Left renal pelvis (tissue), 4 donors: ENCODE data around the gene SPEG. TPM values are rescaled to one million over a fixed set of nuclear protein-coding genes. Genes with fewer than 3 reads are reported as not detected.
A peak's percentile ranks its signal among the peaks of the same experiment; 100 is the strongest.

Source experiments
- DNase-seq, 4 donors: peaks; one replicate each; pipeline ENCODE4 v3.0.0-alpha.2; 2013; ENCODE audit warnings: low read depth in 4 of 4, low spot score in 3 of 4
- polyA plus RNA-seq, 4 donors: library from polyadenylated mRNA; unstranded; fragments of 120-200 nt; gene quantifications; one replicate each; pipeline ENCODE4 v1.2.1, GENCODE V29; 2013; ENCODE audit not compliant: insufficient read length in 4 of 4

Gene SPEG
- polyA plus RNA-seq, 4 donors = 9.7 to 18.0 (median 12.5) TPM

DNA sequence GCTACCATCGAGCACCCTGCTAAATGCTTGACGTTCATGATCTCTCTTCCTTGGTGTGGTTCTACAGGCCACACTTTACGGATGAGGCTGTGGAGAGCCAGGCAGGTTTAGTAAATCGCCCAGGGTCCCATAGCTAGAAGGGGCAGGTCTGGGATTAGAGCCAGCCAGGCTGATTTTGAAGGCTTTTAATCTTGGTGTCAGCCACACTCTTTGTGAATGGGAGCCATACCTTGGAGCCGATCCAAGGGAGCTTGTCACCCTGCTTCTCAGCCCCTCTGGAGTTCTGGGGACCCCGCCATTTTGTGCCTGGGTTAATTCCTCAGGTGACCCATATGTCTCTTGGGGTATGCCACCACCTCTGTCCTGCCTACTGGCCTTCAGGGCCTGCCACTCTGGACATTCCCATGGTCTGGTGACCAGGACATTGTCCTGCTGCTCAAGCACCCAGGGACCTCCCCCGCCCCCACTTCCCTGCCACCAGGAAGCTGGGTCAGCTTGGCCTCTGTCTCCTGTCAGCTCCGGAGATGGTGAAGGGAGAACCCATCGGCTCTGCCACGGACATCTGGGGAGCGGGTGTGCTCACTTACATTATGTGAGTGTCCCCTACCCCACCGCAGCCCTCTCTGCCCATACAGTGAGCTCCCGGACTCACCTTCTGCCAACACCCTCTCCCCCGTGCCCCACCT, 56.8 kb downstream of the SPEG start:
- no peak for DNase-seq

DNA sequence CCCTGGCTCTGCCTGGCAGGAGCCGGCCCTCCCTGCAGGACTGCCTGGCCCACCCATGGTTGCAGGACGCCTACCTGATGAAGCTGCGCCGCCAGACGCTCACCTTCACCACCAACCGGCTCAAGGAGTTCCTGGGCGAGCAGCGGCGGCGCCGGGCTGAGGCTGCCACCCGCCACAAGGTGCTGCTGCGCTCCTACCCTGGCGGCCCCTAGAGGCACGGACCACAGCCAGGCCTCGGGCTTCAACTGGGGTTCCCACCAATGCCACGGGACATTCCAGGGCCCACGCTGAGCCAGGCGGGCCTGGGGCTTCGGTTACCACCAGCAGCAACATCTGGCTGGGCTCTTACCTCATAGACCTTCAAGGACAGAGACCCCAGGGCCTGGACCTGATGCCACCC, 57.9 kb downstream of the SPEG start:
- no peak for DNase-seq

DNA sequence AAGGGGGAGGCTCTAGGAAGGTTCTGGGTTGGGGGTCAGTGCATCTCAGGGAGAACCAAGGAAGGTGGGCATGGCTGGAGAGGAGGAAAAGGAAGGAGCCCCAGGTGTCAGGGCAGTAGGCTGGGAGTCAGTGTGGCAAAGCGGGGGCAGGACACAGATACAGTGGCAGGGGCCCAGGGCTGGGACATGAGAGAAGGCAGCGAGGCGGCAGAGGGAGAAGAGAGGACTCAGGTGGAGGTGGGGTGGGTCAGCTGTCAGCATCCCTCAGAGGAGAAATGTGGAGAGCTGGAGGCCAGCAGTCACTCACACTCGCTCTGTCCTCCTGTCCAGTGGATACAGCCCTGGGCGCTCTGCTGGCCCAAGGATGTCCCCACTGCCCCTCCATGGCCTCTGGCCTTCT, 58.4 kb downstream of the SPEG start:
- DNase-seq = no peak

DNA sequence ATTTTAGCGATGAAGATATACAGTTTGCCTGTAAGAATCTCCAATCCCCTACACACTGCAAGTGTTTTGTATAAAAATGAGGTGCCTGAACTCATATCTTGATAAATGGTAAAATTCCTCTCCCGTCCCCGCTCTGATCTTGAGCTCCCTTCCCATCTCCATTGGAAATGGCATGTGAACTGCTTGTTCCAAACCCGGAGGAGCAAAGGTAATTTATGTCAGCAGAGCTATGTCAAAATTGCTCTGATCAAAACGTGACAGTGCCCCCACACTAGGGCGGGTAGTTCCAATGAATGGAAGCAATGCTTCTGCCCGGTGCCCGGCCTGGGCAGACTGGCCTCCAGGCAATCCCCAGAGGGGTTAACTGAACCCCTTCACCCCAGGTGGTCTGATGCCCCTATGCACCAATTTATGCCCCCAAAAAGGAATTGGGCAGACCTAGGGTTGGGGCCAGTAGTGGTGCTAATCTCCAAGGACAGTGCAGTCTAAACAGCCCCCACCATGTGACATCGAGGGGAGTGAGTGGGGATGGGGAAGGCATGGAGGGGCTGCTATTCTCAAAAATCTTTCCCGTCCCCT, 60.4 kb downstream of the SPEG start:
- DNase-seq = no peak

DNA sequence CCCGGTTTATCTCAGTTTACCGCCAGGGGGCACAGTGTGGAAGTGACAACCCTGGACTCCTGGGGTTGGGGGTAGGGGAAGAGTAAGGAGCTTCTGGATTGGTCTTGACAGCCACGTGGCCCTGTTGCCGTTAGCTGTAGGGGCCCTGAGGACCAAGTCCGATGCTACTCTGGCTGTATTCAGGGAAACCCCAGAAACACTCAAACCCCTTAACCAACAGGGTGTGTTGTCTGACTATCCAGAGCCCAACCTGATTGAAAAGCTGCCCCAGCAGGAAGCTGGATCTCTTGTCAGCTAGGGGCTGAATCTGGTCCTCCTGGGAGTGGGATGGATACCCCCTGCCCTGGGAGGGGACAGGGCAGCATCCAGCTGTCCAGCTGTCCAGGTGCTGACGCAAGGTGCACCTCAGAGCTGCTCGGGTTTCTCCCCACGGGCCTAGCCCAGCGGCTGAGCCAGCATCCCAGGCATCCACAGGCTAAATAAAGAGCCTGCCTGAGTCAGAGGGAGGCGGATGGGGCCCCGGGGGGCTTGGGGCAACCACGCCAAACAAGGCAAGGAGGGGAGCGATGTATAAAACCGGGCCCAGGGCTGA, 61.0 kb downstream of the SPEG start:
- DNase-seq = no peak

DNA sequence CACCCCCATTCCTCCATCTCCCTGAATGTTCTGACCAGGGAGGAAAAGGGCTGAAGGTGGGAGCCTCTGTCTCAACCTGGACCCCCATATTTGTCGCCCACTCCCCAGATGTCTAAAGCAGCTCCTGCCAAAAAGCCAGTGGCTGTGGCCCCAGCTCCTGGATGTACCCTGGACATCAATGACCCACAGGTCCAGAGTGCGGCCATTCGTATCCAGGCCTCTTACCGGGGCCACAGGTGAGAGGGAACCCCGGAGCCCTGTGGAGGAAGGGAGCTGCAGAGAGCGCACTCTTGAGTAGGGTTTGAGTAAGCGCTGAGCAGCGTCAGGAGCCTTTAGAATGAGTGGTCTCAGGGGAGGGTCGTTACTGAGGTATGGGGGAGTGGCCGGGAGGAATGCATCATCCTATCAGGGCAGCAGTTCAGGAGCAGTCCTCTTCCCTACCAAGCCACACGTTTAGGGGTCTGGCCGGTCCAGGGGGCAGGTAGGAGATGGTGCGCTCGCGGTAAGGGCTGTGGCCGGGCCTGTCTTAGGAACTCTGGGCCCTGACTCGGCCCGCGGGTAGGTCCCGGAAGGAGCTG, 61.7 kb downstream of the SPEG start:
- no peak for DNase-seq

DNA sequence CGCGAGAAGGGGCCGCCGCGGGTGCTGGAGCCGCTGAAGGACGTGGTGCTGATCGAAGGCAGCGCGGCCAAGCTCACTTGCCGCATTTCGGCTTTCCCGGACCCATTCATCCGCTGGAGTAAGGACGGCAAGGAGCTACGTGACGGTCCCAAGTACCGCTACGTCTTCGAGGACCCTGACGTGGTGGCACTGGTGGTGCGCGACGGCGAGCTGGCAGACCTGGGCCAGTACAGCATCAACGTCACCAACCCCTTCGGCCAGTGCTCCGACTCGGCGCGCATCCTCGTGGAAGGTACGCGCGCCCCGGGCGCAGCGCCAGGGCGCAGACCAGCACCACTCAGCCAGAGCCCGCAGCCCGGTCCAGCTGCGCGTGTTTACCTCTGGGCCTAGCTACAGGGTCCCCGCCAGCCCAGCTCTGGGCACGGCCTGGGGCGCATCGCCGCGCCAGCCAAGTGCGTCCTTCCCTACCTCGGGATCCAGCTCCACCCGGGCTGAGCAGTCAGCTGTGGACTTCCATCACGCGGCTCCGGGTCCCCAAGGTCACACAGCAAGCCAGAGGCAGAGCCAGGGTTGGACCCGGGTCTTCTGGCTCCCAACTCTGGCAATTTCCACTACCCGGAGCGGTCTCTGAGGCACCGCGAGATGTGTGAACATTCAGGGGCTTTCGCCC, 62.3 kb downstream of the SPEG start:
- no peak for DNase-seq

DNA sequence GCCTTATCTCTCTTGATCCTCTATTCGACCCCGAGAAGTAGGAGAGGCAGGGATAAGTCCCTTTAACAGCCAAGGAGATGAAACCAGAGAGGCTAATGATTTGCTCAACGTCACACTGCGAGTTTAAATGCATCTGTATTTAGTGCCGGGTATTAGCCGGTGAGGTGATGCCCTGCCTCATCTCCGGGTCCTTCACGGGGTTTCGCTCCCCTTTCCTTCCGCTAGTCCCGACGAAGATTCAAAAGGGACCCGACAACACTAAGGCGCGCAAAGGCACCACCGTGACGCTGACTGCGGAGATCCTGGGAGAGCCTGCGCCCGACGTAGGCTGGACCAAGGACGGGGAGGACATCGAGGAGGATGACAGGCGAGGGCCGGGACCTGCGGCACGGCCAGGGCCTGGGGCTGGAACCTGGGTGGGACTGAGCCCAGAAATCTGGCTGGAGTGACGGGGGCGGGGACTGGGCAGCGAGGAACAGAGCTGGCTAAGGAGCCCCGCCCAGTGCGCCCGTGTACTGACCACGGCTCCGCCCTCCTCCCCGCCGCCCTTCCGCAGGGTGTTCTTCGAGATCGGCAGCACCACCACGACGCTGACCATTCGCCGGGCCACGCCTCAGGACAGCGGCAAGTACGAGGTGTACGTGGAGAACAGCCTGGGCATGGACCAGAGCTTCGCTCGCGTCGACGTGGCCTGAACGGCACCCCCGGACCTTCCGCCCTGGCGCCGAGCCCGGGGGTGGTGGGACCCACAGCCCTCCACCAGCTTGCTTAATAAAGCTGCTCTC, 63.0 kb downstream of the SPEG start:
- no peak for DNase-seq

DNA sequence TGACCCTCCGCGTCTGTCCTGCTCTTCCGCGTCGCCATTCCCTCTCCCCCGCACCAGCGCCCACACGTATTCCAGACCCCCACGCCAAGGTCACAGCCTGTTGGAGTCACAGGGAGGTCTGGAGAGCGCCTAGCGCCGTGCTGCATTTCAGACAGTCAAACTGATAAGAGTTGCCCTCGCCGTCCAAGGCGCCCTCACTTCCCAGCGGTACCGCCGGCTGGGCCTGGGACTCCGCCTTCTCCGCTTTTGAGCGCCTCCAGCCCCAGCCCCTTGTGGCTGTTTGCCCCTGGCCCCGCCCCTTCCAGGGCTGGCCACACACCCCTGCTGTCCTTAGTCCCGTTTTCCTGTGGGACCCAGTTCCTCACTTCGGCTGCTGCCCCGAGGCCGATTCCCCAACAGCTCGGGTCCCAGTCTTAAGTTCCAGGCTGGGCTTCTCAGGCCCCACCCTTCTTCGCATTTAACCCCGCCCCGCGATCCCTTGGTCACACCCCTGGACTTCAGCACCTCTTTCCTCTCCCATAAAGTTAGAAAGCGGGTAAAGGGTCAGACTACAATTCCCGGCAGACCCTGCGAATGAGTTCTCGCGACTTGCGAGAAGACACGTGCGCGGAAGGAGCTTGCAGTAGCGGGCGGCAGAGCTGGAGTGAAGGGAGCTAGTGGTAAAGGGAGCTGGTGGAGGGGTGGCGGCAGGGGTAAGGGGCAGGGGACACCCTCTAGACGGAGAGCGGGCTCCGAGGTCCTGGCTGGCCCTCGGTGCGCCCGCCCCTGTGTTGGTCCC, 63.8 kb downstream of the SPEG start, which contains the start of gene GMPPA:
Gene GMPPA (plus strand): TSS at position 612 of the 778 bp plus-strand sequence. CDS start 1,085 bp downstream, outside the sequence.
- peak; percentile 94 to 96 (median 96) for DNase-seq

DNA sequence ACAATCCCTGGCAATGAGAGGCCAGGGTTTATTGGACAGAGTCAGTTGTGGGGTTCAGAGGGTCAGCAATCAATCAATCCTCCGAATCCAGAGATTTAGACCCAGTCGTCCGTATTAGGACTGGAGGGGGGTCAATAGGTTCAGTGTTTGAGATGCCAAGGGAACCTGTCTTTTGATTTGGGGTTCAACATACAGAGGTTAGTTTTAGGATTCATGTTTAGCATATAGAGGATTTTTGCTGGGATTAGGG, 64.3 kb downstream of the SPEG start:
- no peak for DNase-seq

DNA sequence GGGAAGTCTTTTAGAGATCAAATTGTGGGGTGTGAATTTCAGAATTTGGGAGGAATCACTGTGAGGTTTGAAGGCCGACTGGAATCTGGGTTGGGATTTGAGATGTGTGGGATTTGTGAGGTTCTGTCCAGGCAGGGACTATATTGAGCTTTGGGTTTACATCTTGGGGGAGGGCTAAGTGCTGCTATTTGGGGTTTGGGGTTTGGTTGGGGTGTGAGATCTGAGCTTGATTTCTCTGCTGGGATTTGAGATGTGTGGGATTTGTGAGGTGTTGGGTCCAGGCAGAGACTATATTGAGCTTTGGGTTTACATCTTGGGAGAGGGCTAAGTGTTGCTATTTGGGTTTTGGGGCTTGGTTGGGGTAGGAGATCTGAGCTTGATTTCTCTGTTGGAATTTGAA, 64.9 kb downstream of the SPEG start:
- DNase-seq = no peak

DNA sequence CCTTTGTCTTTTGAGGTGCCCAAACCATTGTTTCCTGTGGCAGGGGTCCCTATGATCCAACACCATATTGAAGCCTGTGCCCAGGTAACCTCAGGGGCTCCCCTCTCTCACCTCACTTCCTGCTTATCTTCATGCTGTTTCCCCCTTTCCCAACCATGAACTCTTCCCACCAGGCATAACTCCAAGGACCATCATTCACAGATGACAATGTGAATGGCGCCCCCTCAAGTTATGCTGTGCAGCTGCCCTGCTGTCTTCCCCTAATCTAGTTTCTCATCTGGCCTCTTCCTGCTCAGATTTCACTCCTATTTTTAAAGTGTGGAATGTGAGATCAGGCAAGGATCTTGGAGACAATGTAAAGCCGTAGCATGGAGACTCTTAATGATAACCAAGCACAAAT, 65.5 kb downstream of the SPEG start:
- no peak for DNase-seq

DNA sequence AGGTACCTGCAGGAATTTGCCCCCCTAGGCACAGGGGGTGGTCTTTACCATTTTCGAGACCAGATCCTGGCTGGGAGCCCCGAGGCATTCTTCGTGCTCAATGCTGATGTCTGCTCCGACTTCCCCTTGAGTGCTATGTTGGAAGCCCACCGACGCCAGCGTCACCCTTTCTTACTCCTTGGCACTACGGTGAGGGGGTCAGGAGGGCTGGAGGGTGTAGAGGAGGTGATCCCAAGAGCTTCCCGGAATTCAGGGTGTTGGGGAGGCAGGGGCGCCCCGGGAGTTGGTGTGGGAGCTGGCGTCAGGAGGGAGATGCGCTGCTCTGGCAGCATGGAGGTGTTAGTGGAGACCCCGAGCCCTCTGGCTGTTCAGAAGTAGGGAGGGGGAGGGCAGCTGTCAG, 67.2 kb downstream of the SPEG start:
- DNase-seq = no peak

DNA sequence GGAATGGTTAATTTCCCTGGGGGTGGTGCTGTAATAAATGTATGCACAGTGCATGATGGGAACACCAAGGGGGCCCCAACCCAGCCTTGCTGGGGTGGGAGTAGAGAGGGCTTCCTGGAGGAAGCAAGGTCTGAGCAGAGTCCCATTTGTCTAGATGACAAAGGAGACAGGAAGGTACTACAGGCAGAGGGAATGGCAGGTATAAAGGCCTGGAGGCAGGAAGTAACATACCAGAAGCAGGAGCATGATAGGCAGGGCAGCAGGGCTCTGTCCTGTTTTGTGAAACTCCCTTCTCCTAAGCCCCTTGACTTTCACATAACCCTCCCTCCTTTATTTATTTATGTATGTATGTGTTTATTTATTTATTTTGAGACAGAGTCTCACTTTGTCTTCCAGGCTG, 68.0 kb downstream of the SPEG start:
- DNase-seq = no peak

DNA sequence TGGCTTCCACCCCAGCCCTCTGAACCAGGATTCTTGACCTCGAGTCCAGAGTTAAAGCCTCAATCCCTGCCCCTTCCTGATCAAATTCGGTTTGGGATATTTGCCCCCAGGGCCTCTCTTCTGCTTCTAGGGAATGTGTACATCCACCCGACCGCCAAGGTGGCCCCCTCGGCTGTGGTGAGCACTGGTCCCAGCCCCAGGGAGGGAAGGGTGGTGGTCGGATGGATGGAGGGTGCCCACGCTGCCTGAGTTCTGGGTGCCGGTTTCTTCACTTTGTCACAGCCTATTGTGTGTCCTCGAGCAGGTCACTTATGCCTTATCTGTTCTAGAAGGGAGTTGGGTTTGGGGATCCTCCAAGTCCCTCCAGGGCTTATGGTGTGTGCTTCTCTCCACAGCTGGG, 70.9 kb downstream of the SPEG start:
- DNase-seq = no peak

DNA sequence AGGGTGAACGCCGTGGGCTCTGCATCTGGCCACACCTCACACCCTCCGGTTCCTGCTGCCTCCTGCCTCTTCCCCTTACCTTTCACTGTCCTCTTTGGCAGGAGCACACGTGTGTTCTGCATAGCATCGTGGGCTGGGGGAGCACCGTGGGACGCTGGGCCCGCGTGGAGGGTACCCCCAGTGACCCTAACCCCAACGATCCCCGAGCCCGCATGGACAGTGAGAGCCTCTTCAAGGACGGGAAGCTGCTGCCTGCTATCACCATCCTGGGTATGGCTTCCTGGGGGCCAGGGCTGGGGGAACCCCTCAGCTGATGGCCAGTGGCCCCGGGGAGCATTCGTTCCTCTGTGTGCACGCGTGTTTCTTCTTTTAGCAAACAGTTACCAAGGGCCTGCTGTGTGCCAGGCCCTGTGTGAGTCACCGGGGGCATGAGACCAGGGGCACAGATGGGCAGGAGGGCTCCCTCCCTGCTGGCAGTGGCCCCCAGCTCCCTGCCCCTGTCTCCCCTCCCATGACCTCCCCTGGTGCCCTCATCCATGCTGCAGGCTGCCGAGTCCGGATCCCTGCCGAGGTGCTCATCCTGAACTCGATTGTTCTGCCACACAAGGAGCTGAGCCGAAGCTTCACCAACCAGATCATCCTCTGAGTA, 71.6 kb downstream of the SPEG start:
- DNase-seq = no peak

DNA sequence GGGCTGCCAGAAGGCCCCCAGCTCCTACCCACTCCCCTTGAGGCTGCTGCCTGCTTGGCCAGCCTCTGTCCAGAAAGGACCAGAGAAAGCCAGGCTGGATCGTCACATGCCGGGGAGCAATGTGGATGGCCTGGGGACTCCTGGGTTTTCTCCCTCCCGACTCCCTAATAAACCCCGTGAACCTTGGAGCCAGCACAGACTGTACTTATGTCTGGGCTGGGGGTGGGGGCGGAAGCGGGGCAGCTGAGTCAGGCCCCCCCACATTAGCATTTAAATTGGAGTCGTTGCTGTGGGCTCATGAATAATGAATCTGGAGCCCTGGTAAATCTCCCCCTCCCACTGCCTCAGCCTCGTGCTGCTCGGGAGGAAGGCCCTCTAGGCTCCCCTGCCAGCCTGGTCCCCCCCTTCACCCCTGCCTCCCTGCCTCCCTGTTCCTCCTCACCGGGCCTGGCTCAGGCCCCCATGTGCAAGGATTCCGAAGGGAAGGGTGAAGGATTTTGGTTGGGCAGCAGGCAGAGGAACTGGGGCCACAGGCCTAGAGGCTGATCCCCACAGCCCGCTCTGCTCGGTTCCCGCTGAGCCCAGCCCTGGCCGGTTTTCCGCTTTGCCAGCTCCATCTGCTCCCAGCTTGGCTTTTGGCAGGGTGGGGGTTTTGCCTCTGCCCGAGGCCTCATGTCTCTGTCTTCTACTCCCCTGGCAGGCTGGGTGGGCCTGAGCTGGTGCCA, 72.3 kb downstream of the SPEG start:
- DNase-seq = no peak

DNA sequence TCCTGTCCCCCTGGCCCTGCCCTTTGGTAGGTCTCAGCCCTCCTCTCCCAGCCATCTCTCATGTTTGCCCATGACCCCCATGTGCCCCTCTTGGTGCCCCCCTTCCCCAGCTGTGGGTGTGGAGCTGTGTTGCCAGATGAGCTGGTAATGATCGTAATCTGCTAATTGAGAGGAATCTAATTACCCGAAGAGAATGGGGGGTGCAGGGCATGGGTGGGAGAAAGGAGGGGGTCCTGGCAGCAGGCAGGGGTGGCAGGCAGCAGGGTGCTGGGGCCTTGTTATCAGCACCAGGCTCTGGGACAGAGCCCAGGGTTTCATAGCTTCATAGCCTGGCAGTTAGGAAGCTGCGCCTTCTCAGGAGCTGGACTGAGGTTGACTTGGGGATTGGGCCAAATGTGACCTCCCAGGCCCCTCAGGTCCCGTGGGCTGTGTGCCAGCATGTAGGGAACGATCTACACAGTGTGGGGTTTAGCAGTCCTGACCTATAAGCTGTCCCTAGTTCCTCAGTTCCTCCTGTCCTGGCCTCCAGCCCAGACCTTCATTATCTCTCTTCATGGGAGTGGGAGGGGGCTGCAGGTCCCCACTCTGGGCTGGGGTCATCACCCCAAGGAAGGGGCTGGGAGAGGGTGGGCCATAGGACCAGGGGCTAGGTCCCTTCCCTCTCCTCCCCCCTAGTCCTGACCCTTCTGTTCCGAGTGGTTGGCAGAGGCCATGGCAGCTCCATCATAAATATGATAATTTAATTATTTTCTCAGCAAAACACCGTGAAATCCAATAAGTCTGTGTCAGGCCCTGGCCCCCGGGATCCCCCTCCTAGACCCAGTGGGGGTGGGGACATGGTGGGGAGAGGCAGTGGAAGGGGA, 73.2 kb downstream of the SPEG start:
- no peak for DNase-seq
